GM18907 (cell line): ENCODE measurements around the gene QRFPR.
"Not testable (repeated sequence)": the region's sequence is repeated elsewhere in the genome, so short reads cannot be mapped to it uniquely, and the experiment has no call there.

ENCODE experiments used
- ATAC-seq: cut with Tn5 transposase; IDR thresholded peaks from one replicate; pipeline ENCODE4 v1.9.1; 2021; ENCODE audit warnings: mild to moderate bottlenecking, moderate library complexity; ENCODE audit not compliant: unreplicated experiment

The QRFPR gene

DNA sequence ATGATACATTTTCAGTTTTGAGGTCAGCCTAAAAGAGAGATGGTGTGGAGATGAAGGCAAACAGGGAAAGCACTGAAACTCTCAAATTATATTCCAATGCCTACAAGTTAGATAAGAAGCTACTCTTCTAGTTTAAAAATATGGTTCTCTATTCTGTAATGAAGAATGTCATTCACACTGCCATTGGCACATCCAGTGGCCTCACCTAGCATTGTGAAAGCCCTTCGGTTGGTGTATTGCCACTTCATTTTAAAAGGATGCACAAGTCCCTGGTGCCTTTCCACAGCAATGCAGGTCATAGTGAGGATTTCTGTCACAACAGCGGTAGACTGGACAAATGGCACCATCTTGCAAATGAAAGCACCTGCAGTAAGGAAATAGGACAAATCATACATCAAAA, 40.6 kb downstream of the QRFPR start:
- no peak for ATAC-seq

DNA sequence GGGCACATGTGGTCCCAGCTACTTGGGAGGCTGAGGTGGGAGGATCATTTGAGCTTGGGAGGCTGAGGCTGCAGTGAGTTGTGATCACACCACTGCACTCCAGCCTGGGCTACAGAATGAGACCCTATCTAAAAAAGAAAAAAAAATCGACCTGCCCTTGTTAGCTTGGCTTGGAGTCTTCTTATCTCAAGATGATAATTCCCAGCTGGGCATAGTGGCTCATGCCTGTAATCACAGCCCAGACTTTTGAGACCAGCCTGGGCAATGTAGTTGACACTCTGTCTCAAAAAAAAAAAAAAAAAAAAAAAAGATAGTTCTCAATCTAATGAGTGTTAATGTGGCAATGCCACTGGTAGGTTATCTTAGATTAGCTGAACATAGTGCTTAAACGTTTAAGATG, 41.0 kb downstream of the QRFPR start:
- no peak for ATAC-seq

DNA sequence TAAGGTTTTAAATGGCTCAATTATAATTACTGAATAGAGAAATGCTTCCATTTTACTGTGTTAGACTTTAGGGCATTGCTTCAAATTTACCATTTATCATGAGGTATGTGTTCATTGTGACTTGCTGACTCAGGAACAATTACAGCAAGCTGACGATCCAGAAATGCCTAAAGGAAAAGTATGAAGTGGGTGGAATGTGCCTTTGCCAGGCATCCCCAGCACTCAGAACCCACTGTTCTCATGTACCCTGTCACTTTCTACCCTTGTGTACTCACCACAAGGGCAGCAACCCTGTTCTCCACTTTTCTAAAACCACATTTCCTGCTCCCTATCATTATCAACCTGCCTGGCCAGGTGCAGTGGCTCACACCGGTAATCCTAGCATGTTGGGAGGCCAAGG, 41.5 kb downstream of the QRFPR start:
- no peak for ATAC-seq

DNA sequence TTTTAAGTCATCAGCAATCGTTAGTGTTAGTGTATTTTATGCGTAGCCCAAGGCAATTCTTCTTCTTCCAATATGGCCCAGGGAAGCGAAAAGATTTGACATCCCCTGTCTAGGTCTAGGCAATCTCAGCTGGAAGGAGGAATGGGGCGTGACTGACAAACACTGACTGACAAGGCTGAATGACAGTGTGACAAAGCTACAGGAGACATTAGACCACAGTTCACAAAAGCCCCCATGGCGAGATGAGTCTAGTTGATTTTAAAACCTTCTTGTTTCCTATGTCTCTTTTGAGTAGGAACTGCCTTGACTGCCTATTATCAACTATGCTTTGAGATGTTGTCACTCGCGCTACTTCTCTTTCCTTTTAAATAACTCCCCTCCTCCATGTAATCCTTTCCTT, 42.3 kb downstream of the QRFPR start:
- ATAC-seq = no peak

DNA sequence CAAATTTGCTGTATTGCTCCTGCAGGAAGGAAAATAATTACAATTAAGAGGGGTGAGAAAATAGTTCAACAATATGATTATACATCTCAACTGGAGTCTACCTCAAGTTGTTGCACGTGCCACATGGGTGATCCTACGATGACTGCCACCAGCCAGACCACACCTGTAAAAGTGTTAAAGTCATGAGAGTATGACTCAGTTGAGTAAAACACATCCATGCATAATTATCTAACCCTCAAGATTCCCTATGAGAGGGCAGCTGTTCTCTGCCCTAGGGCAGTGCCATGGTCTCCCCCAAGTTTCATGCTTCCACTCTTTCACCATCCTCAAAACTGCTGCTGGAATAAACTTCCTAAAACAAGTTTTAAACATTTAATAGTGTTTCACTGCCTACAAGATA, 44.1 kb downstream of the QRFPR start:
- ATAC-seq = no peak

DNA sequence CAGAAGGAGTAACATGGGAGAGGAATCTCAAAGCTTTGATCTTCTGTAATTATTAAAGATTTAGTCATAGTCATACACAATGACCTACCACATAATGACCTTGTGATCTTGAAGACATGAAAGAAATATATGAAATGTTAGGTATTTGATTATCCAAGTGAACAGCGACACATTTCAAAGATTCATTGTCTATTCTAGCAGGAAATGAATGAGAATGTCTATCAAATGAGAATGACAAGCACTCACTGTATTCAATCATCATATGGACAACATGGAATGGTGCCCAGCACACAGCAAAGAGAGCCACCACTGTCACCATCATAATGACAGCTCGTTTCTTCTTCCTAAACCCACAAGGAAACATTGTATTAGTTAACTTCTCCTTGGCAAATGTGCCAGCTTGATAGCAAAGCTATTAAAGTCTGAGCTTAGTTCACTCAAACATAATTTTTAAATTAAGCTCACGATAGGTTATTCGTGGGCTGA, 50.6 kb downstream of the QRFPR start:
- no peak for ATAC-seq

DNA sequence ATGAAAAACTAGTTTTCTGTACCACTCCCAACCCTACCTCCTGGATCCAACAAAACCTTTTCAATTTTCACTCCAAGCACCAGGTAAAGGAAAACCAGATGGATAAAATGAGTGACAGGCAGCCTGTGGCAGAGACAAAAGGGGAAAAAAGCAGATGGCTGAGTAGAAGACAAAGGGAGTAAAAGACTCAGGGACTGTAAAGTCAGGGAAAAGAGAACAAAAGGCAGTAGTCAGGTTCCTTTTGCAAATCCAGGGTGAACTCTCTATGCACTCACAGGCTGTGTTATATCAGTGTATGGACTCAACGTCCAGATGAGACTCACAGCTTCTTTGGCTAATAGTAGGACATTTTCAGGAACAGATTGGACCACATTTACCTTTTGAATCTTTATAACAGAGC, 54.2 kb downstream of the QRFPR start:
- no peak for ATAC-seq

DNA sequence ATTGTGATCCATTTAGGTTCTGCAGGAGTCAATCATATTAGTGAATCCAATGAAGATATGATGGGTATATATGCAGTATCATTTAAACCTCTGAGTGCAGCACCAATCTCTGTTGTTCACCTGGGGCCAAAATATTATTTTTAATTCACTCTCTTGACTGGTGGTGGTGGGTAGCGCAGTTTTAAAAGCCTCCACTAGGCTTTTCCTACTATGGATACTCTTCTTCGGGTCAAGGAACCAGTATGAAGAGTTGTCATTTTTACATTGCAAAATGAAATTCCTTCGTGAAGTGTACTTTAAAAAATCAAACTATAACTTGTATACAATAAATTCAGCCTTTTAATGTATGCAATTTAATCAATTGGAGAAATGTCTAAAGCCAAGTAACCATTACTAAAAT, 56.5 kb downstream of the QRFPR start:
- ATAC-seq = no peak

DNA sequence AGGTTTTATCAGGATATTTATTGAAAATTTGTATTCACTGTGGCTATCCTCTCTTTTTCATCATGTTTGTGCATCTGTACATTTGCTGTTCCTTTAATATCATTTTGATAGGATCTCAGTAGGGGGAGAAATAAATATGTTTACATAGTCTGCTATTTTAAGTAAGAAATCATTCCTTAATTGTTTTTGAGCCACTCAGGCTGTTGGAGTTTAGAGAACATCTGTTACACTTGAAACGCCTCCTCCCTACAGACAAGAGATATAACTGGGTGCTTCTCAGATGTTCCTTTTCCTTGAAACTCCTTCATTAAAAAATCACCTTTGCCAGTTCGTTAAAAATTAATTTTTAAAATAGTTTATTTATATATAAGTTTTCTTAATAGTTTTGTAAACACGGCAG, 59.4 kb downstream of the QRFPR start:
- no peak for ATAC-seq

DNA sequence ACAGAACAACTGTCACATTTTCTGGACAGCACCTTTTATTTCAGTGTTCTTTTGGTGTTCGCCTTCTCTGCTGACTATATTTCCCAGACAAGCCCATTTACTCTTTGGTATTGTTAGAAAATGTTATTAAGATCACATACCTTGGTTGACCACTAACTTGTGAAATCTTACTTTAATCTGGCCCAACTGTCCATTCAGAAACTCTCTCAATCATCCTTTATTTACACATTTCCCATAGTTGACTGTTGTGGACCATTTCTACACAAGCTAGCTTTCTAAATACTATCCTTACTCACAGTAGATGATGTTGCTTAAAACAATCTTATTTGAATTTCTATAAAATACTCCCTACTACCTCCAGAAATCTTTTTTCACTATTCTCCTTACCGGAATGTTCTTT, 64.7 kb downstream of the QRFPR start:
- no peak for ATAC-seq

DNA sequence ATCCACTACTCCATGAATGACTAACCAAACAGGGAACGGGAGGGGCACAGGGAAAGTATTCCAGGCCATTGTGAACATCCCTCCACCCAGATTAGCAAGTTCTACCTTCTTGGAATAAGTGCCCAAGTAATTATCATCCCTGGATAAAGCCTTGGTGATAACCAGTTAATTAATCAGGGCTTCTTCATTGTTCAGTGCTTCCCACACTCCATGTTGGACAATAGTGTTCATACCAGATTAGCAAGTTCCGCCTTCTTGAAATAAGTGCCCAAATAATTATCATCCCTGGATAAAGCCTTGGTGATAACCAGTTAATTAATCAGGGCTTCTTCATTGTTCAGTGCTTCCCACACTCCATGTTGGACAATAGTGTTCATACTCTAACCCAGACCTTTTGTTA, 67.4 kb downstream of the QRFPR start:
- ATAC-seq = not testable (repeated sequence)

DNA sequence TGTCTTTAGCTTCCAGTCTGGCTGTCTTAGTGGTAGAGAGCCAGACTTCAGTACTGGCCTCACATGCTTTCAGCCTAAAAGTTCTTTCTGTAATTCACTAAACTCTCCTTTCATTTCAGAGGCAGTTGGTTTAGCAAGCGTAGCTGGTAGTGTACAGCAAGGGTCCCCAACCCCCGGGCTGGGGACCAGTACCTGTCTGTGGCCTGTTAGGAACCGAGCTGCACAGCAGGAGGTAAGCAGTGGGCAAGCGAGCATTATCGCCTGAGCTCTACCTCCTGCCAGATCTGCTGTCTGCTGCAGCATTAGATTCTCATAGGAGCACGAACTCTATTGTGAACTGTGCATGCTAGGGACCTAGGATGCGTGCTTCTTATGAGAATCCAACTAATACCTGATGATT, 72.0 kb downstream of the QRFPR start:
- ATAC-seq = no peak

DNA sequence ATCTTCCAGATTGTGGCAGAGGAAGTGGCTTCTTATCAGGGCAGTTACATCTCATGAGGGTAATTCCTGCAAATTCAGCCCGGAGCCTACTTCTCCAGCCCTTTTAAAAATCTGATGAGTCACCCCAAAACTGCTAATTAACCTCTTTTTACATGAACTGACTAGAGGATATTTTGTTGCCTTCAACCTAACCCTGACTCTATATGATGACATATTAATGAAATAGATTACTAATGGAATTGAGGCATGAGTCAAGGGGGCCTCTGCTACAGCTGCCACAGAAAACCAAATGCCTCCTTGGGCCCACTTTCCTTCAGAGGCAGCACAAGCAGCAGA, 72.5 kb downstream of the QRFPR start:
- no peak for ATAC-seq

DNA sequence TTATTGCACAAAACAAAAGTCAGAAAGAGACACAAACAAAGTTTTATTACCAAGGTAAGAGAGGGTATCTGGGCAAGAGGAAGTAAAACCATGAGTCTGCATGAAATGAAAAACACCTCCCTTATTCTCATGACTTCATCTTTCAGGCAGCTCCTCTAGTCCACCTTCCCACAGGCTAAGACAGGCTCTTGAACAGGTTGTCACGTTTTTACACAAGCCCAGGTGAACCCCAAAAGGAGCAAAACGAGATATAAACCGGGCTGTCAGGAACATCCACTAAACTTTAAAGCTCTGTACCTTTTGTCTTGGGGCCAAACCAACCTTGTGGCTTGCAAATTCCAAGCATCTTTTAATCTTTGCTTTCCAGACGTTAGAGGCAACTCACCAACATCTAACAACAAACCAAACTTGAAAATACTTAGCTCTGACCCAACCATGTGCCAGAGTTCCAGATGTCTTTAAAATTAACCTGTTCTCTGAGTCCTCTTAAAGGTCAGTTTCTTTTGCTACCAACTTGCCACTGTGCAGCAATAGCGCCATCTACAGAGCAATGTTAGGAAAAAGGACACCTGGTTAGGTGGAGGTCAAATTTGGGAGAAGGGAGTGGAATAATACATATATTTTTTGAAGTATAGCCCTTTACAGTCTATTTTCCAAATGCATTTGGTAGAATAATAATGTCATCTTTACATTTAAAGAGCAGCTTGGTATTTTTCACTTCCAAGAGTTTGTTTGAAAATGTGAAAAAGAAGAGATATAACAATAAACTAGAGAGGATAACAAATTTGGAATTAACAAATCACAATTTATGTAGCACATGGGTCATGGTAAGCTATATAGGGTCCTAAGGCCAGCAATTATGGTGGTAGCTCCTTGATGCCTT, 73.1 kb downstream of the QRFPR start:
- peak; percentile 96 for ATAC-seq

DNA sequence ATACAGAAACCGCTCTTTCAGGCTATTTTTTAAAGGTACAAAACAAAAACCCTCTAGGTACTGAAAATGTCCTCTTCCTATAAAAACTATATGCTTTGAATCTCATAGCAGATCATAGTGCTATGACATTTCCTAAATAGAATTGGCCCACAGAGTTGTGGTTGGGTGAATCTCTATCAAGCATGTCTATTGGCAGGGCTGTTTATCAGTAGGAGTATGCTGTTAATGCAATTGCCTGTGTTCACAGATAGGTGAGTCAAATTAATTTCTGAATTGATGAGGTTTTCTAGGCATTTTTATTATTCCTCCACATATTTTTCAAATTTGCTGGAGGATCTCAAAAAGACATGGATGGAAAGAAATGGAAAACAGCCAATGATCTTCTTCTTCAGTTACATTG, 73.9 kb downstream of the QRFPR start:
- peak; percentile 41 for ATAC-seq

DNA sequence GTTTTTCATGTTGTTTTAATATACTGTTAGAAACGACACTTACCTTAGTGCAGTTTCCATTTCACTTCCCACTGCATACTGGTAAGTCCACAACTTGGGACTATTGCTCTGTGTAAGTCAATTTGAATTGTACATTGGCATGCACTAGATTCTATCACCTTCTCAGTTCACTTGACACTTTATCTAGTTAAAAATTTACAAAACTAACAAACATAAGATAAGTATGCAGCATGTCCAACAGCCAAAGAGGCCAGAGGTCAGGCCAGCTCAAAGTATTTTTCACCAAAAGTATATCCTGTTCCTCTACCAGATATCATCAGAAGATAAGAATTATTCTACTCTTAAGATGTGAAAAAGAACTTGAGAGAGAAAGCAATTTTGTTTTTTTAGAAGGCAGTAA, 75.9 kb downstream of the QRFPR start:
- ATAC-seq = no peak

DNA sequence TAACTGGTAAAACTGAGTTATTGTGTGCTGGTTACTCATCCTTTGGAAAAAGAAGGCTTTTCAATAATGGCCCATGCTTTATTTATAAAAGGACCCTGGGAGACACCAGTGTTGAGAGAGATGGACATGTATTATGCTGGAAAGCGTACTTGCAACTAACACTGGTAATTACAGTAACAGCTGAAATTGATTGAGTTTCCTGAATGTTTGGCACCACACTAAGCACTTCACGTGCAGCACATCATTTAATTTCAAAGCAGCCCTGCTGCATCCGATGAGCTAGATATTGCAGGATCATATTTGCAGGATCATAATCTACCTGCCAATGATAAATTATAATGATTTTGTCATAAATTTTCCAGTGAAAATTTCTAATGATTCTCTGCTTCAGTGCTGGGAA, 81.5 kb downstream of the QRFPR start:
- ATAC-seq = no peak

DNA sequence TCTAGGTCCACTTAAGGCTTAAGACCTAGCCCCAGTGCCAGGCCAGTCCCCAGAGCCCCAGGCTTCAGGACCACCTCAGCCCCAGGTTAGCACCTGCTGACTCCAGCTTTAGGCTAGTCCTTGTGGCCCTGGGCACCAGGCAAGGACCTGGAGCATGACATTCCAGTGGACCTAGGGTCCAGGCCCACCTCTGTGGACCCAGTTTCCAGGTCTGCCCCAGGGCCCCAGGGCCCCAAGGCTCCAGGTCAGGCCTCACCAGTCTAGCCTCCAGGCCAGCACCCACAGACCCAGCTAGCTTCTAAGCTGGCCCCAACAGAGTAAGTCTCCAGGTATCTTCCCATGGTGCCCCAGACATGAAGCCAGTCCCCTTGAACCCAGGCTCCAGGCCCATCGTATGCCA, 97.5 kb downstream of the QRFPR start:
- no peak for ATAC-seq

DNA sequence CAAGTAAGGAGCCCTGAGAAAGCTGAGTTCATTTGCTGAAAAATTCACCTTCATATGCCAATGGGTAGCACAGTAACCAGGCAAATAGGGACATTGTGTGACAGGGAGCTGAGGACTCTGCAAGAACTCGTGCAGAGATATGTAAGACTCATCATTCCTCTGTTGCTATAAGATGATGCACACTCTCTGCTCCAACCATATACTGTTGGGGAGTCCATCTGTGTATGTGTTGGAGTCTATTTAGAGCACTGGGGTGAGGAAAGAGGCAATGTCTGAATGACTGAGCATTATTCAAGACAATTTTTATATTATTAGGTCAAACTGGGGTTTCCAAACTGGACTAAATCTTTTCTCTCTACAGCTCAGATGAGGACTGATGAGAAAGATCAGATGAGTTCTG, 100.4 kb downstream of the QRFPR start:
- ATAC-seq = no peak

DNA sequence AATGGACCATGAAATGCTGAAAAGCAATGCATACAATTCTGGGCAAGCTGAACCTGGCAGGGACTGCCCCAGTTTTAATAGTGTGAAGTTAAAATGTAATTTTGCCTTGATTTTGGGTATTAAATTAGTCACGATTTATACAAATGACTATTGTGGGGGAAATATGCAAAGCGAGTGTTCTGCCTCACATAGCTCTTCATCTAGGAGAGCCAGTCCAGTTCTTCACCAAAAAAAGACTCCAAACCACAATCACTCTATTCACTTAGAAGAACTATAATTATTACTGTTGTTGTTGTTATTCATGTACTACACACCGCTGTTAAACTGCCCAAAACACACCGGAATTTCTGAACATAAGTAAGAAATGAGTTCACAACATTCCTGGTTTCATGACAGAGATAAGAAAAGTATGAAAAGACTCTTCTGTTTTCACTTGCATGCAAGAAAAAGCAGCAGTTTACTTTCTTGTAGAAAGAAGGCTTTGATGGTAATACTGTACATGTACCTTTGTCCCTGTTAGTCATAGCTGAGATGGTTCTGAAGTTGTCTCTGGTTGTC, 101.9 kb downstream of the QRFPR start:
- ATAC-seq = peak; percentile 95
